Osteoblast (primary cell): ENCODE data around the gene NXN. TPM values are rescaled to one million over a fixed set of nuclear protein-coding genes. Genes with fewer than 3 reads are reported as not detected.

ENCODE experiments used
- DNase-seq: peaks from one replicate; pipeline ENCODE4 v3.0.0; 2011; ENCODE audit warnings: low spot score, mixed read lengths; ENCODE audit not compliant: insufficient read length; ENCODE audit errors: missing footprints
- H2AFZ ChIP-seq: 2 replicates; pipeline ENCODE4 v1.6.0; 2011; ENCODE audit warnings: mild to moderate bottlenecking, low read length
- H3K27ac ChIP-seq: 2 replicates; pipeline ENCODE4 v1.5.1; 2011; ENCODE audit warnings: mild to moderate bottlenecking, low read depth, low read length, moderate library complexity
- H3K27me3 ChIP-seq: 2 replicates; pipeline ENCODE4 v1.6.0; 2012; ENCODE audit warnings: mild to moderate bottlenecking, control low read depth, inconsistent platforms, low read length, moderate library complexity; ENCODE audit not compliant: insufficient read depth
- H3K36me3 ChIP-seq: 2 replicates; pipeline ENCODE4 v1.5.1; 2011; ENCODE audit warnings: mild to moderate bottlenecking, low read length, control low read depth, moderate library complexity; ENCODE audit not compliant: insufficient read depth
- H3K4me1 ChIP-seq: 2 replicates; pipeline ENCODE4 v1.5.1; 2011; ENCODE audit warnings: mild to moderate bottlenecking, low read length, control low read depth, moderate library complexity; ENCODE audit not compliant: insufficient read depth
- H3K4me2 ChIP-seq: 2 replicates; pipeline ENCODE4 v1.6.0; 2011; ENCODE audit warnings: mild to moderate bottlenecking, low read length; ENCODE audit not compliant: insufficient read depth
- H3K4me3 ChIP-seq: fragments of 200-600 bp; sonication (generic); 3 replicates; pipeline ENCODE4 v1.5.1; 2012; ENCODE audit warnings: mild to moderate bottlenecking, low read length, inconsistent platforms; ENCODE audit not compliant: insufficient read depth
- H3K79me2 ChIP-seq: 2 replicates; pipeline ENCODE4 v1.6.0; 2012; ENCODE audit warnings: mild to moderate bottlenecking, low read length, control low read depth, inconsistent platforms; ENCODE audit not compliant: insufficient read depth
- H3K9me3 ChIP-seq: 2 replicates; pipeline ENCODE4 v1.5.1; 2011; ENCODE audit warnings: low read depth, low read length, control low read depth
- H4K20me1 ChIP-seq: 2 replicates; pipeline ENCODE4 v1.6.0; 2012; ENCODE audit warnings: mild to moderate bottlenecking, low read length, control low read depth; ENCODE audit not compliant: insufficient read depth
- total RNA-seq: library from RNA; depleted of rRNA; stranded (reverse); fragments of >200 nt; gene quantifications from 2 replicates; pipeline ENCODE4 v1.2.3, GENCODE V29; 2012
- TF ChIP-seq, protein P1 (sequence below): IDR thresholded peaks from 2 replicates; pipeline ENCODE4 v1.5.1; 2011; ENCODE audit warnings: mild to moderate bottlenecking, low read depth, low read length, moderate library complexity; ENCODE audit errors: extremely low read depth

The NXN gene
- total RNA-seq, 1 donor = 68.8 TPM

DNA sequence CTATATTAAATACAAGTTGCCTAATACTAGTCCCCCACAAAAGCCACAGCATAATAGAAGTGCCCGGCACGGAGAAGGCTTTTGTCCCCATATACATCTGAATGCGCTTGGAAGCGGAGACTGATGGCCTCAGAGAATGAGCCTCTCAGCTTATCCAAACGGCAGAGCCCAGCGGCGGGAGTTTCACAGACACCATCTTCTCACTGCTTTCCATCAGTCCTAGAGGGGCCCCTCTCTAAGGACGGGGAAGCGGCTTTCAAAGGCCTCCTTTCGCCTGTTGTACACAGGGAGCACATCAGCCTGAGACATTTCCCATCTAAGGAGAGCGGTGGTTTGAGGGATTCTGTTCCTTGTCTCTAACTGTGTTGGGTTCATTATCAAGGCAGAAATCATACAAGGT lies 16.9 kb downstream of the NXN start:
- Histone ChIP-seq H3K4me2 (no peak overlapping the region), H3K4me1 (no peaks in the 10 kb centered on the region), H2AFZ (no peak overlapping the region), H4K20me1 (peaks cover 58% of the 10 kb centered on the region), H3K4me3 (no peak overlapping the region), H3K79me2 (peaks cover 28% of the 10 kb centered on the region), H3K36me3 (no peaks in the 10 kb centered on the region), H3K27ac (no peak overlapping the region), H3K27me3 (no peaks in the 10 kb centered on the region), H3K9me3 (no peaks in the 10 kb centered on the region)
- no peak for DNase-seq
- TF ChIP-seq, protein P1, sequence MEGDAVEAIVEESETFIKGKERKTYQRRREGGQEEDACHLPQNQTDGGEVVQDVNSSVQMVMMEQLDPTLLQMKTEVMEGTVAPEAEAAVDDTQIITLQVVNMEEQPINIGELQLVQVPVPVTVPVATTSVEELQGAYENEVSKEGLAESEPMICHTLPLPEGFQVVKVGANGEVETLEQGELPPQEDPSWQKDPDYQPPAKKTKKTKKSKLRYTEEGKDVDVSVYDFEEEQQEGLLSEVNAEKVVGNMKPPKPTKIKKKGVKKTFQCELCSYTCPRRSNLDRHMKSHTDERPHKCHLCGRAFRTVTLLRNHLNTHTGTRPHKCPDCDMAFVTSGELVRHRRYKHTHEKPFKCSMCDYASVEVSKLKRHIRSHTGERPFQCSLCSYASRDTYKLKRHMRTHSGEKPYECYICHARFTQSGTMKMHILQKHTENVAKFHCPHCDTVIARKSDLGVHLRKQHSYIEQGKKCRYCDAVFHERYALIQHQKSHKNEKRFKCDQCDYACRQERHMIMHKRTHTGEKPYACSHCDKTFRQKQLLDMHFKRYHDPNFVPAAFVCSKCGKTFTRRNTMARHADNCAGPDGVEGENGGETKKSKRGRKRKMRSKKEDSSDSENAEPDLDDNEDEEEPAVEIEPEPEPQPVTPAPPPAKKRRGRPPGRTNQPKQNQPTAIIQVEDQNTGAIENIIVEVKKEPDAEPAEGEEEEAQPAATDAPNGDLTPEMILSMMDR = no peak

DNA sequence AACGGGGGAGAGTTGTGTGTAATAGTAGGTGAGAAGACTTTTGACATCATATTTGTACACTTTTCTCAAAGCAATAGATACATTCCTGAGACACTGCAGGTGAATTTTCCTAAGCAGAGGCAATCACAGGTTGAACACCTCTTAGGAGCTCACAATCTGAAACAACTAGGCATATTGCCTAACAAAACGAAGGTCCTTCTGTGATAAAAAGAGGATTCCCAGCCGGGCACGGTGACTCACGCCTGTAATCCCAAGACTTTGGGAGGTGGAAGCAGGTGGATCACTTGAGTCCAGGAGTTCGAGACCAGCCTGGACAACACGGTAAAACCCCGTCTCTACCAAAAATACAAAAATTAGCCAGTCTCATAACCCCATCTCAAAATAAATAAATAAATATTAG lies 17.4 kb downstream of the NXN start:
- Histone ChIP-seq H3K4me2 (no peak overlapping the region), H3K36me3 (no peaks in the 10 kb centered on the region), H4K20me1 (peaks cover 57% of the 10 kb centered on the region), H2AFZ (no peak overlapping the region), H3K4me3 (no peak overlapping the region), H3K9me3 (no peaks in the 10 kb centered on the region), H3K27ac (no peak overlapping the region), H3K79me2 (peaks cover 25% of the 10 kb centered on the region), H3K4me1 (no peaks in the 10 kb centered on the region), H3K27me3 (no peaks in the 10 kb centered on the region)
- no peak for DNase-seq
- TF ChIP-seq, protein P1 = no peak

- TF ChIP-seq, protein P1 = no peak
- no peak for DNase-seq
- Histone ChIP-seq H3K36me3 (peaks cover 4% of the 10 kb centered on the region), H3K4me2 (no peak overlapping the region), H3K4me3 (no peak overlapping the region), H4K20me1 (peaks cover 45% of the 10 kb centered on the region), H3K27me3 (no peaks in the 10 kb centered on the region), H2AFZ (no peak overlapping the region), H3K79me2 (peaks cover 5% of the 10 kb centered on the region), H3K4me1 (peaks cover 5% of the 10 kb centered on the region), H3K9me3 (no peaks in the 10 kb centered on the region), H3K27ac (no peak overlapping the region)
Observed at GRCh38 chr17:958712-959451, 20.7 kb downstream of the NXN start.

DNA sequence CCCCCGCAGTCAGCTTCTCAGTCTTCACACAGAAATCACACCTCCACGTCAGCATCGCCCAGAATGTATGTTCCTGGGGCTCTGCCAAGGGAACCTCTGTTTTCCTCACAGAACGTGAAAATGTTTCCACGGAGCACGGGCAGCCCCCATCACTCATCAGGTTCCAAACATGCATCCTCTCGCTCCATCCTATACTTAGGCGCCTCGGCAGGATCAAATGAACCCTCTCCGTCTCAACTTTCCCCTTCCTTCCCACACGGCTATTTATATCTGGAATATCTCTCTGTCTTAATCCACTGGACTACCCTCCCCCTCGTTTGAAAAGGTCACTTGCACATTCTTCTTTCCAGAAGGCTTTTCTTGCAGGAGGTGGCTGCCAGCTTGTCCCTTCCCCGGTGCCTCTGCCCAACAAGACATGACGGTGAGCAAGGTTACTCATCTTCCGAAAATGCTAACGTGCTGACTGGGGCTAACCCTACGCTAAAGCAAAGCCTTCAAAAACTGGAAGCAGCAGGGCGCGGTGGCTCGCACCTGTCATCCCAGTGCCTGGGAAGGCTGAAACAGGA lies 21.6 kb downstream of the NXN start:
- no peak overlapping the region for H2AFZ ChIP-seq

More for the DNA sequence above, 21.6 kb downstream of the NXN start:
- TF ChIP-seq, protein P1 = no peak
- Histone ChIP-seq H4K20me1 (peaks cover 43% of the 10 kb centered on the region), H3K4me2 (no peak overlapping the region), H3K27ac (no peak overlapping the region), H3K79me2 (peaks cover 5% of the 10 kb centered on the region), H3K27me3 (no peaks in the 10 kb centered on the region), H3K9me3 (no peaks in the 10 kb centered on the region), H3K4me3 (no peak overlapping the region), H3K36me3 (peaks cover 4% of the 10 kb centered on the region), H3K4me1 (peaks cover 5% of the 10 kb centered on the region)
- DNase-seq = no peak
